ENCODE results near the gene IGFN1. TPM values are rescaled to one million over a fixed set of nuclear protein-coding genes. Genes with fewer than 3 reads are reported as not detected.

IGFN1 gene
- total RNA-seq, 2 donors from 2014 or later: 0.12 to 0.16 TPM

- intact Hi-C loops (cut with DNase I): no loop called here
- no peak overlapping the region for H3K9ac ChIP-seq (ENCODE audit: low read depth in 2 of 2, low read length in 2 of 2)
- DNase-seq: no peak
- H3K27me3 ChIP-seq: no peaks in the 10 kb centered on the region
- no peaks in the 10 kb centered on the region for H3K4me1 ChIP-seq
- H3K9me3 ChIP-seq: no peaks in the 10 kb centered on the region
- H3K36me3 ChIP-seq: no peaks in the 10 kb centered on the region
- no peak for TF ChIP-seq CTCF (IDR thresholded peaks at IDR 0.05)
- H3K4me3 ChIP-seq: no peak overlapping the region
- H3K27ac ChIP-seq: no peak overlapping the region
These were observed 34.2 kb downstream of the IGFN1 start for GRCh38 chr1:201224666-201225370.

- Histone ChIP-seq H3K4me1 (no peaks in the 10 kb centered on the region), H3K36me3 (no peaks in the 10 kb centered on the region), H3K27me3 (no peaks in the 10 kb centered on the region), H3K9ac (ENCODE audit: low read depth in 2 of 2, low read length in 2 of 2) (no peak overlapping the region), H3K9me3 (no peaks in the 10 kb centered on the region), H3K27ac (no peak overlapping the region), H3K4me3 (no peak overlapping the region)
- TF ChIP-seq CTCF (IDR thresholded peaks at IDR 0.05): no peak
- intact Hi-C loops (cut with DNase I): no loop called here
- no peak for DNase-seq
These were observed 35.5 kb downstream of the IGFN1 start for GRCh38 chr1:201226178-201226514.

GRCh38 chr1:201226859-201227488 is 36.4 kb downstream of the IGFN1 start:
- peak; percentile 10 for DNase-seq
- H3K27me3 ChIP-seq: no peaks in the 10 kb centered on the region
- no peaks in the 10 kb centered on the region for H3K9me3 ChIP-seq
- no peaks in the 10 kb centered on the region for H3K4me1 ChIP-seq
- TF ChIP-seq CTCF (IDR thresholded peaks at IDR 0.05): no peak
- H3K27ac ChIP-seq: no peak overlapping the region
- no peak overlapping the region for H3K4me3 ChIP-seq
- intact Hi-C loops (cut with DNase I): no loop called here
- H3K9ac ChIP-seq (ENCODE audit: low read depth in 2 of 2, low read length in 2 of 2): no peak overlapping the region
- H3K36me3 ChIP-seq: no peaks in the 10 kb centered on the region

GRCh38 chr1:201228011-201228983 is 37.7 kb downstream of the IGFN1 start:
- Histone ChIP-seq H3K9me3 (no peaks in the 10 kb centered on the region), H3K9ac (ENCODE audit: low read depth in 2 of 2, low read length in 2 of 2) (no peak overlapping the region), H3K27ac (no peak overlapping the region), H3K36me3 (no peaks in the 10 kb centered on the region), H3K4me3 (no peak overlapping the region), H3K27me3 (no peaks in the 10 kb centered on the region), H3K4me1 (no peaks in the 10 kb centered on the region)
- intact Hi-C loops (cut with DNase I): no loop called here
- peak; percentile 14 for DNase-seq
- TF ChIP-seq CTCF (IDR thresholded peaks at IDR 0.05): no peak

GRCh38 chr1:201229095-201229494 is 38.5 kb downstream of the IGFN1 start:
- intact Hi-C loops (cut with DNase I): no loop called here
- Histone ChIP-seq H3K4me1 (no peaks in the 10 kb centered on the region), H3K9ac (ENCODE audit: low read depth in 2 of 2, low read length in 2 of 2) (no peak overlapping the region), H3K27ac (no peak overlapping the region), H3K4me3 (no peak overlapping the region), H3K9me3 (no peaks in the 10 kb centered on the region), H3K27me3 (no peaks in the 10 kb centered on the region), H3K36me3 (no peaks in the 10 kb centered on the region)
- DNase-seq: peak; percentile 14
- TF ChIP-seq CTCF (IDR thresholded peaks at IDR 0.05): no peak
